GM23248 (cell line): ENCODE data around the gene OOEP. TPM values are rescaled to one million over a fixed set of nuclear protein-coding genes. Genes with fewer than 3 reads are reported as not detected.
A peak's percentile ranks its signal among the peaks of the same experiment; 100 is the strongest.

Experiments
- DNase-seq: peaks from one replicate; pipeline ENCODE4 v3.0.0-alpha.2; 2015
- H2AFZ ChIP-seq: fragments of 200-600 bp; sonication (generic); 2 replicates; pipeline ENCODE4 v1.6.1; 2016; ENCODE audit warnings: antibody characterized with exemption
- H3F3A ChIP-seq: fragments of 200-600 bp; sonication (generic); 2 replicates; pipeline ENCODE4 v1.6.1; 2016; ENCODE audit warnings: mild to moderate bottlenecking, antibody characterized with exemption, mixed run types; ENCODE audit not compliant: insufficient read depth
- H3K27ac ChIP-seq: fragments of 200-600 bp; sonication (generic); 2 replicates; pipeline ENCODE4 v1.5.1; 2016; ENCODE audit warnings: mild to moderate bottlenecking
- H3K27me3 ChIP-seq: fragments of 200-600 bp; sonication (generic); replicated peaks from 2 replicates; pipeline ENCODE4 v1.6.1; 2016; ENCODE audit warnings: mild to moderate bottlenecking; ENCODE audit not compliant: insufficient read depth
- H3K36me3 ChIP-seq: fragments of 200-600 bp; sonication (generic); 2 replicates; pipeline ENCODE4 v1.6.1; 2016; ENCODE audit warnings: low read depth, mild to moderate bottlenecking
- H3K4me1 ChIP-seq: fragments of 200-600 bp; sonication (generic); 2 replicates; pipeline ENCODE4 v1.6.1; 2016; ENCODE audit warnings: mild to moderate bottlenecking; ENCODE audit not compliant: insufficient read depth
- H3K4me2 ChIP-seq: fragments of 200-600 bp; sonication (generic); one replicate; pipeline ENCODE4 v1.6.1; 2016; ENCODE audit warnings: mild to moderate bottlenecking; ENCODE audit not compliant: unreplicated experiment
- H3K4me3 ChIP-seq: fragments of 200-600 bp; sonication (generic); 2 replicates; pipeline ENCODE4 v1.5.1; 2016; ENCODE audit warnings: mild to moderate bottlenecking
- H3K79me2 ChIP-seq: fragments of 200-600 bp; sonication (generic); 2 replicates; pipeline ENCODE4 v1.6.1; 2016; ENCODE audit warnings: mild to moderate bottlenecking; ENCODE audit not compliant: insufficient read depth
- H3K9ac ChIP-seq: fragments of 200-600 bp; sonication (generic); 2 replicates; pipeline ENCODE4 v1.6.1; 2016; ENCODE audit warnings: mild to moderate bottlenecking
- H3K9me2 ChIP-seq: fragments of 200-600 bp; sonication (generic); 2 replicates; pipeline ENCODE4 v1.6.1; 2016; ENCODE audit warnings: mixed run types, mild to moderate bottlenecking, moderate library complexity; ENCODE audit not compliant: insufficient read depth
- H3K9me3 ChIP-seq: fragments of 200-600 bp; sonication (generic); one replicate; pipeline ENCODE4 v1.6.1; 2017; ENCODE audit warnings: low read depth
- H4K20me1 ChIP-seq: fragments of 200-600 bp; sonication (generic); 2 replicates; pipeline ENCODE4 v1.6.0; 2016; ENCODE audit not compliant: insufficient read depth
- EZH2 ChIP-seq: fragments of 200-600 bp; sonication (generic); IDR thresholded peaks from 2 replicates; pipeline ENCODE4 v1.6.1; 2018; ENCODE audit warnings: antibody characterized with exemption, mild to moderate bottlenecking; ENCODE audit not compliant: insufficient read depth, poor library complexity, severe bottlenecking
- EZH2phosphoT487 ChIP-seq: fragments of 200-600 bp; sonication (generic); IDR thresholded peaks from 2 replicates; pipeline ENCODE4 v1.6.1; 2018; ENCODE audit warnings: antibody characterized with exemption, moderate library complexity, mild to moderate bottlenecking, low read depth; ENCODE audit not compliant: insufficient read depth
- WGBS, 2 experiments: methylation state at CpG; one replicate each; pipeline ENCODE4 v1.1.6; 2015 to 2017; ENCODE audit warnings: low lambda C conversion rate in 2 of 2, low coverage in 1 of 2; ENCODE audit errors: missing lambda C conversion rate in 2 of 2; 5-methylcytosine and 5-hydroxymethylcytosine counted together
- in situ Hi-C: fragments of 300-500 bp; cut with MboI; formaldehyde crosslinking; loops from 2 replicates; pipeline ENCODE4 v1.15.0; 2020
- polyA plus RNA-seq: library from polyadenylated mRNA; unstranded; fragments of >200 nt; fragmentation: Nextera tagmentation; extraction: Ambion mirVana; gene quantifications from 2 replicates; pipeline ENCODE4 v1.2.1, GENCODE V29; 2016
- small RNA-seq: library from RNA; depleted of rRNA; stranded (forward); fragments of <200 nt; gene quantifications from one replicate; pipeline ENCODE3, GENCODE V24; 2014; ENCODE audit warnings: low read depth, low replicate concordance
- total RNA-seq: library from RNA; depleted of rRNA; stranded (reverse); fragments of >200 nt; shearing (Covaris generic); gene quantifications from 2 replicates; pipeline ENCODE4 v1.2.3, GENCODE V29; 2014; rRNA removed

OOEP gene
- total and polyA plus RNA-seq, 2 experiments from 2014 or later, result not detected

DNA sequence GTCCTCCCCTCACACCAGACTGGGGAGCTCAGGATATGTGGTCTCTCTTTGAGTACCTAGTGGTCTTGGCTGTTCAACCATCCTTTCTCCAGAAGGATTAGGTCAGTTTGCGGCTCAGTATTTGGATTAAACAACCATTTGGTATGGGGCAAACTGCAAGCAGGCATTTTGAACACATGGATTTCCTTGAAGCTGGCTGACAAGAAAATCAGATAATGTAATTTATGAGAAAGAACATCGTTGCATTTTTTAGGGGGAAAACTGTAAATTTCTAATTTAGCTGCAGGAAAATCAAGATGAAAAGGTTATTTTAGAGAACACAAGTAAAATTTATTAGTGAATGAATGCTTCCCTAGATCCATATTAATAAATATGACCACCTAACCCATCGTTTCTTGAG is 40.9 kb downstream of the OOEP start:
- Histone ChIP-seq H3K9ac (no peak overlapping the region), H3K9me2 (no peaks in the 10 kb centered on the region), H3K4me1 (no peaks in the 10 kb centered on the region), H3K27me3 (no peaks in the 10 kb centered on the region; the same call in 1 of the 2 replicates), H4K20me1 (no peaks in the 10 kb centered on the region), H3K9me3 (no peaks in the 10 kb centered on the region), H3K79me2 (no peaks in the 10 kb centered on the region), H3K36me3 (no peaks in the 10 kb centered on the region), H2AFZ (0 out of 2 replicates have a peak overlapping the region, but pooled peaks have one; percentile 2), H3K4me2 (no peak overlapping the region), H3K27ac (no peak overlapping the region), H3F3A (no peaks in the 10 kb centered on the region), H3K4me3 (no peak overlapping the region)
- in situ Hi-C loops, result no loop called here
- no peak for TF ChIP-seq EZH2phosphoT487
- no peak for TF ChIP-seq EZH2
- 65 to 68% methylated on average over 3 of the region's 3 CpGs for WGBS, 2 experiments
- DNase-seq, result no peak

DNA sequence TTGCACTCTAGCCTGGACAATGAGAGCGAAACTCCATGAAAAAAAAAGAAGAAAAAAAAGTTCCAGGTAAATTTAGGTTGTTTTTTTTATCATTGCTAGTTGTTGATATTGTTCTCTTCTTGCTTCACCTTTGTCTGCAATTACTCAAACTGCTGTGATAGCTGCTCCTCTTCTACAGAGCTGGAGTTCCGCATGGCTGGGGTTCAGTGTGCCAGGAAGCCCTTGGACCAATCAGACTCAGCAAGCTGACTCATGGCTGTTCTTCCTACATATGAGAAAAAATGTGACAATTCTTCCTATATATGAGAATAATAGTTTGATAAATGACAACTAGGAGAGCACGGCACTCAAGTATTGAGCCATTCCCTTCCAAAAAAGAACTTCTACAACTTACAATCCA is 44.0 kb downstream of the OOEP start:
- Histone ChIP-seq H3K36me3 (no peaks in the 10 kb centered on the region), H4K20me1 (no peaks in the 10 kb centered on the region), H2AFZ (no peak overlapping the region), H3K4me2 (no peak overlapping the region), H3K4me1 (no peaks in the 10 kb centered on the region), H3K27ac (no peak overlapping the region), H3K9me3 (no peaks in the 10 kb centered on the region), H3K4me3 (no peak overlapping the region), H3K9ac (no peak overlapping the region), H3K79me2 (no peaks in the 10 kb centered on the region), H3F3A (no peaks in the 10 kb centered on the region), H3K9me2 (no peaks in the 10 kb centered on the region), H3K27me3 (no peaks in the 10 kb centered on the region)
- DNase-seq, result no peak
- in situ Hi-C loops, result no loop called here
- 95 to 96% methylated on average over 3 of the region's 3 CpGs for WGBS, 2 experiments
- TF ChIP-seq EZH2phosphoT487, result no peak
- TF ChIP-seq EZH2, result no peak

GRCh38 chr6:73323323-73323722 is 46.4 kb downstream of the OOEP start:
- Histone ChIP-seq H3K27ac (no peak overlapping the region), H3K4me1 (no peaks in the 10 kb centered on the region), H3F3A (no peaks in the 10 kb centered on the region), H3K4me3 (no peak overlapping the region), H3K4me2 (no peak overlapping the region), H3K9me3 (no peaks in the 10 kb centered on the region), H3K36me3 (no peaks in the 10 kb centered on the region), H2AFZ (no peak overlapping the region), H3K9me2 (no peaks in the 10 kb centered on the region), H4K20me1 (no peaks in the 10 kb centered on the region), H3K9ac (no peak overlapping the region), H3K79me2 (no peaks in the 10 kb centered on the region), H3K27me3 (no peaks in the 10 kb centered on the region)
- in situ Hi-C loops, result no loop called here
- DNase-seq, result no peak
- 88 to 94% methylated on average over 2 of the region's 2 CpGs for WGBS, 2 experiments
- TF ChIP-seq EZH2, result no peak
- no peak for TF ChIP-seq EZH2phosphoT487

Small RNAs within 50 kb of the gene (small RNA-seq; reads per million reads assigned to genes)
- 0.19 reads per million for gene RPL39P3

Other genes starting within 250 kb of the OOEP start
- not detected in 2 replicates for gene KHDC1L, start 144.4 kb downstream of the OOEP start, total RNA-seq
- gene KHDC1L, start 144.4 kb downstream of the OOEP start, polyA plus RNA-seq, result not detected in 2 replicates
- 0.13 and 1.1 TPM in 2 replicates for gene KHDC1, start 106.7 kb downstream of the OOEP start, total RNA-seq
- 2.9 and 3.8 TPM in 2 replicates for gene KHDC1, start 106.7 kb downstream of the OOEP start, polyA plus RNA-seq
- not detected in 2 replicates for gene DPPA5, start 15.6 kb downstream of the OOEP start, total RNA-seq
- gene DPPA5, start 15.6 kb downstream of the OOEP start, polyA plus RNA-seq, result not detected in 2 replicates
- gene KHDC3L, start 7.2 kb downstream of the OOEP start, total RNA-seq, result not detected in 2 replicates
- gene KHDC3L, start 7.2 kb downstream of the OOEP start, polyA plus RNA-seq, result not detected in 2 replicates
- gene DDX43, start 24.9 kb upstream of the OOEP start, total RNA-seq, result 0.11 and 0.13 TPM in 2 replicates
- 0.38 and 0.51 TPM in 2 replicates for gene DDX43, start 24.9 kb upstream of the OOEP start, polyA plus RNA-seq
- 4.8 and 6.3 TPM in 2 replicates for gene CGAS, start 82.4 kb upstream of the OOEP start, total RNA-seq
- gene CGAS, start 82.4 kb upstream of the OOEP start, polyA plus RNA-seq, result 3.7 TPM in 2 replicates
- 22.9 and 28.9 TPM in 2 replicates for gene MTO1, start 91.8 kb upstream of the OOEP start, total RNA-seq
- gene MTO1, start 91.8 kb upstream of the OOEP start, polyA plus RNA-seq, result 21.8 and 23.0 TPM in 2 replicates
- 13,436 and 14,561 TPM in 2 replicates for gene EEF1A1, start 151.1 kb upstream of the OOEP start, total RNA-seq
- gene EEF1A1, start 151.1 kb upstream of the OOEP start, polyA plus RNA-seq, result 3,887 and 3,918 TPM in 2 replicates